ENCODE results near the gene TMX4.
A peak's percentile ranks its signal among the peaks of the same experiment; 100 is the strongest.

Gene TMX4

DNA sequence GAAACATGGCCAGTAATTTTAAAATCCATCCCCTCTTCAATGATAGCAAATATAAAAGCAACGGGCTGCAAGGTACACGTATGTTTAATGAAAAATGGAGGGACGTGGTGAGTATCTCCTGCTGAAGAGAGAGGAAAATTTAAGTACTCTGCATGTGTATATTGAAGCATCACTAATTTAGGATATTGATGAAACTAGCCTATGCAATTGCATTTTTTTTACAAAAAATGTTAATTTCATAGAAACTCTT is 362 bp upstream of the TMX4 start:
- DNase-seq (ENCODE audit: low read depth, low spot score): no peak

GRCh38 chr20:8018958-8019245 is 659 bp downstream of the TMX4 start:
- peak; percentile 89 for DNase-seq (ENCODE audit: low read depth, low spot score)

- no peak for DNase-seq (ENCODE audit: low read depth, low spot score)
These were observed 6.8 kb downstream of the TMX4 start for GRCh38 chr20:8012724-8013123.

GRCh38 chr20:8008733-8009132 is 10.8 kb downstream of the TMX4 start:
- DNase-seq (ENCODE audit: low read depth, low spot score): no peak

GRCh38 chr20:8007490-8007889 is 12.1 kb downstream of the TMX4 start:
- DNase-seq (ENCODE audit: low read depth, low spot score): no peak

GRCh38 chr20:8005575-8006366 is 13.8 kb downstream of the TMX4 start:
- no peak for DNase-seq (ENCODE audit: low read depth, low spot score)

DNA sequence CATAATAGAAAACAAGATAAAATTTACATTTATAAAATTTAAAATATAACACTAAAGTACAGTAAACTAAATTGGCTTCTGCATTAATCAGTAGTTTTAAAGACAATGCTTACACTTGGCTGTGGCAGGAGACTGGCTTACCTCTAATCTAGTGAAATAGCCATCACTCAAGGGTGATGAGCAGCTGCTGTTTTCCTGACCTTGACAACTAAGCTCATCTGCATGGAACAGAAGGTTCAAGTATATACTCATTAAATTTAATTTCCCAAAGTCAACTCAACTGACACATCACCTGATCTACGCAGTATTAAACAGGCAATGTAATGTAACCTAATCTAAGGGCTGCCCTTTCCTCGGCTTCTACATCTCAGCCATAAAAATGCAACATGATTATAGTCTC is 14.5 kb downstream of the TMX4 start:
- no peak for DNase-seq (ENCODE audit: low read depth, low spot score)

DNA sequence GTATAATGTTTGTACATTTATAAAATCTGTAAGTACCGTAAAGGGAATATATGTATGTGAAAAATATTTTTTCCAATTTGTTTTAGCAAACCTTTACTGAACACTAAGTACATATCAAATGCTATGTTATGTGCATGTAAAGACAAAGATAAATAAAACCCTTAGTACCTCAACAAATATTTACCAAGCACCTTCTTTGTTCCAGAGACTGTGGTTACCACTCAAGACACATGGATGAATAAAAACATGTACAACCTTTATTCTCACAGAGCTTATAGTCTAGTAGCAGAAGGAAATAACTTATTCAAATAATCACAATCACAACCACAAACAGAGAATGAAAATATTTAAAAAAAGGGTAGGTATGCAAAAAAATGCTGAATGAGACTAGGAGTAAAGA is 17.5 kb downstream of the TMX4 start:
- no peak for DNase-seq (ENCODE audit: low read depth, low spot score)

GRCh38 chr20:8000796-8001195 is 18.8 kb downstream of the TMX4 start:
- no peak for DNase-seq (ENCODE audit: low read depth, low spot score)

DNA sequence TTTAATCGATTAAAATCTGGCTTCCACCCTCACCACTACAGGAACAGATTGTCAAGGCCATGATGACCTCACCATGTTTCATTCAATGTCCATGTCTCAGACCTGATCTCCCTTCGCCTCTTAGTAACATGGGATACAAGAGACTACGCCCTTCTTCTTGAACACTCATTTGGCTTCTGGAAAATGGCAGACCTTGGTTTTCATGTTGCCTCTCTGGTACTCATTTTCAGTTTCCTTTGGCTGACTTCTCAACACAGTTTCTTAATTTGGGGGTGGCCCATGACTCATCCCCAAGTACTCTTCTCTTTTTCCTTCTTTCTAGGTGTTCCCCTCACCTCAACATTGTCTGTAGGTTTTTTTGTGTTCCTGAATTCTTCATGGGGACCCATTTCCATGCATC is 22.7 kb downstream of the TMX4 start:
- DNase-seq (ENCODE audit: low read depth, low spot score): no peak

DNA sequence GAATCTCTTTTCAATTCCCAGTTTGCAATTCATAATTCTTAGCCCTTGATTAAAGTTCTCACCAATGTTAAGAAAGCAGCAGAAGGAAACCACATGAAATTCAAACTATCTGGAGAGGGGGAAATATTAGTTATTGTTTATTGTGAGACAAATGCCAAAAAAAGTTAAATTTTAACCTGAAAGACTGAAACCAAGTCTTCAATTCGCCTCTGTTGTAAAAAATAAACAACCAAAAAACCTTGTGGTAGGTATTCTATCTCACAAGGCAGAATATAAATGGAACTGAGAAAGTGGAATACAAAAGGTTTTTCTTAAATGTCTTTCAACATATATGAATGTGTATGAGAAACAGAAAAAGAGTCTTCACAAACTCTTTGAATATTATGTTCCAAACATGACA is 24.8 kb downstream of the TMX4 start:
- DNase-seq (ENCODE audit: low read depth, low spot score): no peak

DNA sequence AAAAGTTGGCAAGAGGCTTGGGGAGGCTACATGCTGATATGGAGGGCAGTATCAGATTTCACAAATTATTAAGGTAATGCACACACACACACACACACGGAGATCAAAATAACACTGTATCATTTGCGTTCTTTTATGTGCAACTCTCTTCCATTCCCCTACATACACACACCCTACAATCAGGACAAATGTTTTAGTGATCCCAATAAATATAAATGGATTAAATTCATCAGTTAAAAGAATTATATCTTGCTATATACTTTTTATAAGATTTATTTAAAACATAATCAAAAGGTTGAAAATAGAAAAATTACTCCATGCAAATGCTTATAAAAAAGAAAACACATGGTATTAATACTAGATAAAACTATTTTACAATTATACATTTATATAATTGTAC is 25.9 kb downstream of the TMX4 start:
- no peak for DNase-seq (ENCODE audit: low read depth, low spot score)

GRCh38 chr20:7993238-7993637 is 26.3 kb downstream of the TMX4 start:
- DNase-seq (ENCODE audit: low read depth, low spot score): no peak

DNA sequence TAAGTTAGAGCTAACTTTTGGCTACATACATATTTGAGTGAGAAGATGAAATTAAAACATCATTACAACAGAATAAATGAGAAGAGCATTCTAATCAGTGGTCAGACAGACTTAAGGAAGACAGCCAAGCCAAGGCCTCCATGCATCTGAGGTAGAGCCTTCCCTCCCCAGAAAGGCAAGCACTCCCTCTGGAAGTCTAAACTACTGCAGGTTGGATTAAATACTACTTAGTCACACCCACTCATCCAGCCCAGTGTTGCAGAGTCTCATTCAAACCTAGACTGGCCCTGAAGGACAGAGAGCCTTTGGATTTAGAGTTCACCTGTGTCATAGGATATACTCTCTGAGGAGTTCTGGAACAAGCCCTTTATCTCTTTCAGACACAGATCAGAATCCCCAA is 29.2 kb downstream of the TMX4 start:
- DNase-seq (ENCODE audit: low read depth, low spot score): no peak

DNA sequence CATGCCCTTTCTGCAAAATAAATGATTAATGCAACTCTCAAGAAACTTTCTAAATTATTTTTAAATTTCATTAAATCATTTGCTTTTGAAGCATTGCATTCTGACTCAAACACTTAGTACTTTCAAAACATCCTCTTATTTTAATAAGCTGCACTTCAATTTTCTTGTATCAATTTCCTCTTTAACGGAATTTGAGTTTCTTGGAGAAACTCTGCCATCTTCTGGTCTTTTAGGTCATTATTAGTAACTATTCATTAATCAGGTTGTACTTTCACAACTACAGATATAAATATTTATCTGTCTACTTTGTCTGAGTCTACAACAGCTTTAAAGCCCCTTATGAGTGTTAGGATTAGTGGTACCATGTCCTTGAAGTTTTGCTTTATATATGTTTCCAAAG is 30.2 kb downstream of the TMX4 start:
- DNase-seq (ENCODE audit: low read depth, low spot score): no peak

DNA sequence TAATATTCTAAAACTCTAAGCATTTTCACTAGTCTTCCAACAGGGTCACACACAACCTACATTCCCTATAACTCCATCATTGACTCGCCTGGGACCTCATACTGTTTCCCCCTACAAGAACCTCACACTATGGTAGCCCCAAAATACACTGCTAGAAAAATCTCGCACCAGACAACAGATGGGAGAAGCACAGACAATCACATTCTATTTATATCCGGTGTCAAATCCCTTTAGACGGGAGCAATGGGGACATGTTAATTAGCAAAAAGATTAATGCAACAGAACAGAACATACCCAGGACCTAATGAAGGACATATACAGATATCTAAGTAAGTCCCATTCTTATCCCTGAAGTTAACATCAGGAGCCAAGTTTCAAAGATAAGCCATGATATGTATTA is 33.6 kb downstream of the TMX4 start:
- DNase-seq (ENCODE audit: low read depth, low spot score): no peak

DNA sequence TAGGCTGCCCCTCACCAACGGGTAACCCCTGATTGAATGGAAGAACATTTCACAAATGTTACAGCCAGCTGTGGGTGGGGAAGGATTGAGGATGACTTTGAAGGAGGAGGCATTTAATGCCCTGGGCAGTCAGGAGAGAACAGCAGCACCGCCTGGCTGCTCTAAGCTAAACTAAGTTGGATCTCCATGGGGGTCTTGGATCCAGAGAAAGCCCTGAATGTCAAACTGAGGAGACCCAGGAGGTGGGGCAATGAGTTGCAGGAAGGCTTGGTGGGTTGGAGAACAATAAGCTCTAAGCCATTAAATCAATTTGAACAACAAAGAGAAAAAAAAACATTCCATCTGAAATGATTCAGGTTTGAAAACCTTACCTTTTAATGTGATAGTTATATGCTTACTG is 35.4 kb downstream of the TMX4 start:
- DNase-seq (ENCODE audit: low read depth, low spot score): peak; percentile 76

GRCh38 chr20:7981374-7981773 is 38.2 kb downstream of the TMX4 start:
- no peak for DNase-seq (ENCODE audit: low read depth, low spot score)

DNA sequence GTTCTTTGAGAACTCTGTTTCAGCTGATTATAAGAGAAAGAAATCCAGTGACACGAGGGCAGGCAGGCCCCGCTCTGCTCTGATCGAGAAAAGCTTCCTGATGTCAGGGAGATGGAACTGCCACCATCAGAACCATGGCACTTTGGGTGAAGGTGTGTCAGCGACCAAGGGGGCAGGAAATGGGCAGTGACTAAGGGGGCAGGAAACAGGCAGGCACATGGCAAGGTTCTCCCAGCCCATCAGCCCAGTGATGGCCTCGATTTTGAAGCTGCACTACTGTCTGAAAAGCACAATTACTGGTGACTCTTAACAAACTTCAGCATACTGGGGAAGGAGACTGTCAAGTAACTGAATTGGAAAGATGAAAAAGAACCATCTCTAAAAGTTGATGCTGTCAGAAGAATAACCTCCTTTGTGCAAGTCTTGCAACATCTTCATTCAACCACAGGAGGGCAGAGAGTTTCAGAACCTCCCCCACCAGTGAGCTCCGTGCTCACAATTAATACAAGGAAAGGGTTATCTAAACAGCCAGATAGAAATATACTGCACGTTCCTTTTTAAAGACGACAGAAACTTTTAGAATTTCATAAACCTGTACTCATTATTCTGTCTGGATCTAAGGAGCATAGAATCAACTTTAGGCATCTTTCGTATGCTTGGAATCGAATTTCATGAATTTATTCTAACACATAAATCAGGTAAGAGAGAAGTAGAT is 39.1 kb downstream of the TMX4 start:
- DNase-seq (ENCODE audit: low read depth, low spot score): peak; percentile 10

GRCh38 chr20:7977709-7978108 is 41.9 kb downstream of the TMX4 start:
- DNase-seq (ENCODE audit: low read depth, low spot score): no peak

DNA sequence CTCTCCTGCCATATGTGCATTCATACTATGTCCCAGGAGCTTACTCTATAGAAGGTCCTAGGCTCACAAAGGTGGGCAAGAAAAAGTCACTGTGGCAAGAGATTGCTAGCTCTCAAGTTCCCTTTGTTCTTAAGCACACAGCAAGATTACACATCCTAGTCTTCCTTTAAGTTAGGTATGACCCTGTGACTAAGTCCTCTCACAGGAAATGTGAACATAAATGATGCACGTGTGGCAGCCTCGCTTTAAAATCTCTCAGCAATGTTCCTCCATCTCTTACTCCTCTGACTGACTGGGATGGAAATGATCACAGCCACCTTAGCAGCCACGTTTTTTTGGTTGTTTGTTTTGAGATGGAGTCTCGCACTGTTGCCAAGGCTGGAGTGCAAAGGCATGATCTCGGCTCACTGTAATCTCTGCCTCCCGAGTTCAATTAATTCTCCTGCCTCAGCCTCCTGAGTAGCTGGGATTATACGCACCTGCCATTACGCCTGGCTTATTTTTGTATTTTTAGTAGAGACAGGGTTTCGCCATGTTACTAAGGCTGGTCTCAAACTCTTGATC is 43.6 kb downstream of the TMX4 start:
- DNase-seq (ENCODE audit: low read depth, low spot score): no peak

- DNase-seq (ENCODE audit: low read depth, low spot score): no peak
These were observed 44.7 kb downstream of the TMX4 start for GRCh38 chr20:7974785-7975435.

Data from ELF-1 (cell line).